Gastrocnemius medialis (tissue), 4 donors: ENCODE data around the gene XCL2.

Experiments
- CTCF ChIP-seq, 5 experiments: fragments of 450-650 bp in 3 of 5; fragments of 200-600 bp in 2 of 5; sonication (generic) in 2 of 5; IDR thresholded peaks in 4 of 5; conservative IDR thresholded peaks in 1 of 5; 1 replicate in 4 of 5; 2 replicates in 1 of 5; pipeline ENCODE4 v1.5.1; 2016 to 2019; ENCODE audit warnings: antibody characterized with exemption in 5 of 5, mild to moderate bottlenecking in 3 of 5, moderate library complexity in 3 of 5
- POLR2A ChIP-seq, 2 donors: fragments of 450-650 bp; IDR thresholded peaks; one replicate each; pipeline ENCODE4 v1.6.1; 2017; ENCODE audit warnings: antibody characterized with exemption in 2 of 2, mild to moderate bottlenecking in 2 of 2, moderate library complexity in 2 of 2

GRCh38 chr1:168551688-168552087 lies 7.9 kb upstream of the XCL2 start:
- TF ChIP-seq POLR2A (IDR thresholded peaks at IDR 0.05) = no peak
- TF ChIP-seq CTCF (IDR thresholded peaks at IDR 0.05 in 4 of 5, conservative IDR thresholded peaks at IDR 0.05 in 1 of 5) = no peak
